PC-3 (cell line): ENCODE results near the gene PDE11A.

Experiments used
- CTCF ChIP-seq: fragments of 300-600 bp; sonication (generic); conservative IDR thresholded peaks from 2 replicates; pipeline ENCODE4 v1.5.1; 2017; ENCODE audit warnings: antibody characterized with exemption, low read depth, mild to moderate bottlenecking, low read length
- EZH2 ChIP-seq: fragments of 300-600 bp; sonication (generic); IDR thresholded peaks from one replicate; pipeline ENCODE4 v1.6.1; 2017; ENCODE audit warnings: antibody characterized with exemption, mild to moderate bottlenecking, low read length; ENCODE audit not compliant: unreplicated experiment

GRCh38 chr2:178070824-178071223, 1.8 kb downstream of the PDE11A start:
- TF ChIP-seq CTCF (no peak), EZH2 (no peak)
